ENCODE measurements around the gene GALNS.
"Not testable (repeated sequence)": the region's sequence is repeated elsewhere in the genome, so short reads cannot be mapped to it uniquely, and the experiment has no call there.

GALNS gene

DNA sequence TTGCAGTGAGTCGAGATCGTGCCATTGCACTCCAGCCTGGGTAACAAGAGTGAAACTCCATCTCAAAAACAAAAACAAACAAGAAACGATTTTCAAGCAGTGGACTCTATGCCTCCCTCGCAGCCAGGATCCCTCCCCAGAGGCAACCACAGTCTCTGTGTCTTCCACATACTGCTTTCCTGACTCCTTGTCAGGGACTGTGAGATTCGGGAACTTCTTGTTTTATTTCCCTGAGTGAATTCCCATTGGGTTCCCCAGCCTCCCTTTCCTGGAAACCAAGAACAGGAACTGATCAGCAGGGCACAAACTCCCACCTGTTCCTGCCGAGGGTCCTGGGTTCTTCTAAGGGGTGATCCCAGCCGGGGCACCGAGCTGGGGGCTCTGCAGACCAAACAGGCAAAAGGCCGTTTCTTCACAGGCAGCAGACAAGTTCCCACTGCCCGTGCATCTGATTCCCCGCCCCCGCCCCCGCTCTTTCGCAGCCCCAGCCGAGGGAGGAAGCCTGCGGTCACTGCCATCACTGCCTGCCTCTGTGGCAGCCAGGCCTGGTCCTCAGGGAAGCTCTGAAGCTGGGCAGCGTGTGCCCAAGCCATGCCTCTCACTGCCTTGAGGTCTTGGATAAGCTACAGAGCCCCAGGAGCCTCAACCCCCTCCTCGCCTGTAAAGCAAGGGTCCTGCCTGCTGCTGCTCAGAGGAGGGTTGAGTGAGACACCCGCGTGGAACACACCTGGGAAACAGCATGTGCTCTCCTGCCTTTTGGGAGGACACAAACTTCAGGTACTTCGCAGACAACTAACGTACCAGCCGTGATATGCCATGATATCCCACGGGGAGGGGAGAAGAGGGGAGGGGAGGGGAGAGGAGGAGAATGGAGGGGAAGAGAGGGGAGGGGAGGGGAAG is 66.2 kb downstream of the GALNS start:
- peak overlapping the region; percentile 65 for H2BK15ac ChIP-seq (ENCODE audit: low read depth, poor library complexity, severe bottlenecking)
- H3K4me2 ChIP-seq (ENCODE audit: low read length, poor library complexity, severe bottlenecking): peak overlapping the region; percentile 26
- no peak overlapping the region for H3K9ac ChIP-seq (ENCODE audit: low read length)
- no peaks in the 10 kb centered on the region for H3K79me1 ChIP-seq (replicated peaks; ENCODE audit: low read length, poor library complexity, severe bottlenecking)
- no peak overlapping the region for H3K27ac ChIP-seq (ENCODE audit: low read length, poor library complexity, severe bottlenecking)
- no peak overlapping the region for H3K14ac ChIP-seq (ENCODE audit: low read length in 2 of 2)
- peaks cover 35% of the 10 kb centered on the region for H3K4me1 ChIP-seq (ENCODE audit: control insufficient read depth, insufficient read depth, low read depth, low read length)
- peak overlapping the region; percentile 13 for H2AK5ac ChIP-seq (ENCODE audit: low read length, severe bottlenecking)
- peaks cover 4 to 31% of the 10 kb centered on the region in 2 experiments for H3K27me3 ChIP-seq (ENCODE audit: control insufficient read depth in 1 of 2, insufficient read depth in 1 of 2, low read length in 2 of 2)
- H3K18ac ChIP-seq (ENCODE audit: low read depth in 1 of 2, low read length in 2 of 2): peak overlapping the region in 1 of 2 experiments; percentile 83
- WGBS: 39% methylated on average over 20 of the region's 24 CpGs
- no peaks in the 10 kb centered on the region for H3K9me3 ChIP-seq (ENCODE audit: control insufficient read depth, low read length)
- H3K23ac ChIP-seq (ENCODE audit: low read length in 2 of 2): no peak overlapping the region
- H2BK120ac ChIP-seq (ENCODE audit: low read depth, low read length): no peak overlapping the region
- H3K36me3 ChIP-seq (ENCODE audit: control insufficient read depth in 1 of 2, insufficient read depth in 2 of 2, low read depth in 1 of 2, low read length in 2 of 2): no peaks in the 10 kb centered on the region
- H2BK5ac ChIP-seq (ENCODE audit: low read depth, low read length, poor library complexity, severe bottlenecking): no peak overlapping the region
- no peak overlapping the region for H2AFZ ChIP-seq (ENCODE audit: low read depth, low read length)
- H3K4me3 ChIP-seq (ENCODE audit: insufficient read depth in 1 of 2, low read depth in 1 of 2, low read length in 2 of 2): peak overlapping the region in 1 of 2 experiments; percentile 41
- peak overlapping the region; percentile 78 for H4K91ac ChIP-seq (ENCODE audit: low read length)
- peak overlapping the region; percentile 90 for H4K8ac ChIP-seq (ENCODE audit: low read length)
- H3K4ac ChIP-seq (ENCODE audit: low read depth in 1 of 2, low read length in 2 of 2): peak overlapping the region; percentile 66 to 67
- peak overlapping the region in 1 of 2 experiments; percentile 52 for H2BK12ac ChIP-seq (ENCODE audit: low read length in 2 of 2)
- peak; percentile 42 for DNase-seq

DNA sequence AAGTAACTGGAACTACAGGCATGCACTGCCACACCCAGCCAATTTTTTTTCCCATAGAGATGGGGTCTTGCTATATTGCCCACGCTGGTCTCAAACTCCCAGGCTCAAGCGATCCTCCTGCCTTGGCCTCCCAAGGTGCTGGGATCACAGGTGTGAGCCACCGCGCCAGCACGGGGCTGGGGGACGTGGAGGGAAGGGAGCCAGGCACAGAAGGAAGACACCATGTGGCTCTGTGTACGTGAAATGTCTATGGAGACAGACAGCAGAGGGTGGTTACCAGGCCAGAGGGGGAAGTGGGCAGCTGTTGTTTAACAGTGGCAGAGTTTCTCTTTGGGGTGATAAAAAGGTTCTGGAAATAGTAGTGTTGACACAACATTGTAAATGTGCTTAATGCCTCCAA is 67.2 kb downstream of the GALNS start:
- Histone ChIP-seq H3K79me1 (replicated peaks; ENCODE audit: low read length, poor library complexity, severe bottlenecking) (no peaks in the 10 kb centered on the region), H3K18ac (ENCODE audit: low read depth in 1 of 2, low read length in 2 of 2) (no peak overlapping the region), H4K91ac (ENCODE audit: low read length) (no peak overlapping the region), H3K4ac (ENCODE audit: low read depth in 1 of 2, low read length in 2 of 2) (no peak overlapping the region), H3K27me3 (ENCODE audit: control insufficient read depth in 1 of 2, insufficient read depth in 1 of 2, low read length in 2 of 2) (peaks cover 4 to 31% of the 10 kb centered on the region in 2 experiments), H2AFZ (ENCODE audit: low read depth, low read length) (no peak overlapping the region), H2AK5ac (ENCODE audit: low read length, severe bottlenecking) (peak overlapping the region; percentile 49), H2BK15ac (ENCODE audit: low read depth, poor library complexity, severe bottlenecking) (no peak overlapping the region), H2BK120ac (ENCODE audit: low read depth, low read length) (no peak overlapping the region), H3K4me1 (ENCODE audit: control insufficient read depth, insufficient read depth, low read depth, low read length) (peaks cover 38% of the 10 kb centered on the region), H3K9ac (ENCODE audit: low read length) (no peak overlapping the region), H3K4me3 (ENCODE audit: insufficient read depth in 1 of 2, low read depth in 1 of 2, low read length in 2 of 2) (no peak overlapping the region), H3K27ac (ENCODE audit: low read length, poor library complexity, severe bottlenecking) (no peak overlapping the region), H3K4me2 (ENCODE audit: low read length, poor library complexity, severe bottlenecking) (no peak overlapping the region), H3K36me3 (ENCODE audit: control insufficient read depth in 1 of 2, insufficient read depth in 2 of 2, low read depth in 1 of 2, low read length in 2 of 2) (no peaks in the 10 kb centered on the region), H3K23ac (ENCODE audit: low read length in 2 of 2) (no peak overlapping the region), H2BK5ac (ENCODE audit: low read depth, low read length, poor library complexity, severe bottlenecking) (no peak overlapping the region), H3K9me3 (ENCODE audit: control insufficient read depth, low read length) (no peaks in the 10 kb centered on the region), H3K14ac (ENCODE audit: low read length in 2 of 2) (peak overlapping the region in 1 of 2 experiments; percentile 48), H4K8ac (ENCODE audit: low read length) (no peak overlapping the region), H2BK12ac (ENCODE audit: low read length in 2 of 2) (peak overlapping the region in 1 of 2 experiments; percentile 63)
- no peak for DNase-seq
- 82% methylated on average over 7 of the region's 7 CpGs for WGBS

DNA sequence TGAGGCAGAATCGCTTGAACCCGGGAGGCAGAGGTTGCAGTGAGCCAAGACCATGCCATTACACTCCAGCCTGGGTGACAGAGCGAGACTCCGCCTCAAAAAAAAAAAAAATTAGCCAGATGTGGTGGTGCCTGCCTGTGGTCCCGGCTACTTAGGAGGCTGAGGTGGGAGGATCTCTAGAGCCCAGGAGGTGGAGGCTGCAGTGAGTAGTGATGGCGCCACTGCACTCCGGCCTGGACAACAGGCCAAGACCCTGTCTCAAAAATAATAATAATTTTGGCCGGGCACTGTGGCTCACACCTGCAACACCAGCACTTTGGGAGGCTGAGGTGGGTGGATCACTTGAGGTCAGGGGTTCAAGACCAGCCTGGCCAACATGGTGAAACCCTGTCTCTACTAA is 68.0 kb downstream of the GALNS start:
- H2BK5ac ChIP-seq (ENCODE audit: low read depth, low read length, poor library complexity, severe bottlenecking); H3K9me3 ChIP-seq (ENCODE audit: control insufficient read depth, low read length); H3K23ac ChIP-seq (ENCODE audit: low read length in 2 of 2); H2BK12ac ChIP-seq (ENCODE audit: low read length in 2 of 2); H3K18ac ChIP-seq (ENCODE audit: low read depth in 1 of 2, low read length in 2 of 2); H4K91ac ChIP-seq (ENCODE audit: low read length); H3K9ac ChIP-seq (ENCODE audit: low read length); H4K8ac ChIP-seq (ENCODE audit: low read length); H3K36me3 ChIP-seq (ENCODE audit: control insufficient read depth in 1 of 2, insufficient read depth in 2 of 2, low read depth in 1 of 2, low read length in 2 of 2); H3K4me3 ChIP-seq (ENCODE audit: insufficient read depth in 1 of 2, low read depth in 1 of 2, low read length in 2 of 2); H2BK15ac ChIP-seq (ENCODE audit: low read depth, poor library complexity, severe bottlenecking); H3K4ac ChIP-seq (ENCODE audit: low read depth in 1 of 2, low read length in 2 of 2); DNase-seq; H2BK120ac ChIP-seq (ENCODE audit: low read depth, low read length); H3K4me2 ChIP-seq (ENCODE audit: low read length, poor library complexity, severe bottlenecking); H2AK5ac ChIP-seq (ENCODE audit: low read length, severe bottlenecking); H2AFZ ChIP-seq (ENCODE audit: low read depth, low read length); H3K79me1 ChIP-seq (replicated peaks; ENCODE audit: low read length, poor library complexity, severe bottlenecking); H3K14ac ChIP-seq (ENCODE audit: low read length in 2 of 2); H3K27ac ChIP-seq (ENCODE audit: low read length, poor library complexity, severe bottlenecking): not testable (repeated sequence)
- Histone ChIP-seq H3K4me1 (ENCODE audit: control insufficient read depth, insufficient read depth, low read depth, low read length) (peaks cover 42% of the 10 kb centered on the region), H3K27me3 (ENCODE audit: control insufficient read depth in 1 of 2, insufficient read depth in 1 of 2, low read length in 2 of 2) (peaks cover 4 to 28% of the 10 kb centered on the region in 2 experiments)
- WGBS: 96% methylated on average over 7 of the region's 8 CpGs

DNA sequence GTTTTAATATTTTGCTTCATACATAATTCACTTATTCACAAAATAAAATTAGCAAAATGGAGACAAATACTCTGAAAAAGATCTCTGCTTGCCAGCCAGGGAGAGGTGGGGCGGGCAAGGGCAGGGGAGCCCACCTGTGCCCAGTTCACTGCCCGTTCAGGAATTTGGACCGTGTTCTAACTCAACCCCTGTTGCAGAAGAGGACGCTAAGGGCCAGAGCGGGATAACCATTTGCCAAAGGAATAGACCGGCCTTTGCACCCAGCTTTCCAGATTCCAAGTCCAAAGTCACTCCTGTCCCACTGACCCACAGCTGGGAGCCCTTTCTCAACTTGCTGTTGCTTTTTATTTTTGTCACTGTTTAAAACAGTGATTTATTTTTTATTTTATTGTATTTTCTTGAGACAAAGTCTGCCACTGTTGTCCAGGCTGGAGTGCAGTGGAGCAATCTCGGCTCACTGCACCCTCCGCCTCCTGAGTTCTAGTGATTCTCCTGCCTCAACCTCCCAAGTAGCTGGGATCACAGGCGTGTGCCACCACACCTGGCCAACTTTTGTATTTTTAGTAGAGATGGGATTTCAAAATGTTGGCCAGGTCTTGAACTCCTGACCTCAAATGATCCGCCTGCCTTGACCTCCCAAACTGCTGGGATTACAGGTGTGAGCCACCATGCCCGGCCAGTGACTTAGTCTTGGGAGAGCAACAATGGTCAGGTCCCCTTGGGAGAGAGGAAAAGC is 69.0 kb downstream of the GALNS start:
- H3K4ac ChIP-seq (ENCODE audit: low read depth in 1 of 2, low read length in 2 of 2): no peak overlapping the region
- peaks cover 0 to 19% of the 10 kb centered on the region in 2 experiments for H3K27me3 ChIP-seq (ENCODE audit: control insufficient read depth in 1 of 2, insufficient read depth in 1 of 2, low read length in 2 of 2)
- no peak overlapping the region for H2AK5ac ChIP-seq (ENCODE audit: low read length, severe bottlenecking)
- H4K8ac ChIP-seq (ENCODE audit: low read length): no peak overlapping the region
- H2AFZ ChIP-seq (ENCODE audit: low read depth, low read length): no peak overlapping the region
- no peak overlapping the region for H2BK5ac ChIP-seq (ENCODE audit: low read depth, low read length, poor library complexity, severe bottlenecking)
- no peak overlapping the region for H3K14ac ChIP-seq (ENCODE audit: low read length in 2 of 2)
- no peaks in the 10 kb centered on the region for H3K36me3 ChIP-seq (ENCODE audit: control insufficient read depth in 1 of 2, insufficient read depth in 2 of 2, low read depth in 1 of 2, low read length in 2 of 2)
- no peak overlapping the region for H3K27ac ChIP-seq (ENCODE audit: low read length, poor library complexity, severe bottlenecking)
- no peak overlapping the region for H4K91ac ChIP-seq (ENCODE audit: low read length)
- no peak overlapping the region for H3K4me2 ChIP-seq (ENCODE audit: low read length, poor library complexity, severe bottlenecking)
- H2BK12ac ChIP-seq (ENCODE audit: low read length in 2 of 2): no peak overlapping the region
- H3K9me3 ChIP-seq (ENCODE audit: control insufficient read depth, low read length): no peaks in the 10 kb centered on the region
- H3K9ac ChIP-seq (ENCODE audit: low read length): no peak overlapping the region
- H3K18ac ChIP-seq (ENCODE audit: low read depth in 1 of 2, low read length in 2 of 2): no peak overlapping the region
- DNase-seq: no peak
- no peak overlapping the region for H3K4me3 ChIP-seq (ENCODE audit: insufficient read depth in 1 of 2, low read depth in 1 of 2, low read length in 2 of 2)
- H2BK120ac ChIP-seq (ENCODE audit: low read depth, low read length): no peak overlapping the region
- peaks cover 47% of the 10 kb centered on the region for H3K4me1 ChIP-seq (ENCODE audit: control insufficient read depth, insufficient read depth, low read depth, low read length)
- WGBS: 90% methylated on average over 11 of the region's 11 CpGs
- no peak overlapping the region for H3K23ac ChIP-seq (ENCODE audit: low read length in 2 of 2)
- H2BK15ac ChIP-seq (ENCODE audit: low read depth, poor library complexity, severe bottlenecking): no peak overlapping the region
- no peaks in the 10 kb centered on the region for H3K79me1 ChIP-seq (replicated peaks; ENCODE audit: low read length, poor library complexity, severe bottlenecking)
